Endodermal cell (in vitro differentiated cells): Measurements from ENCODE around the gene SPAM1. TPM values are rescaled to one million over a fixed set of nuclear protein-coding genes. Genes with fewer than 3 reads are reported as not detected.
"Not testable (repeated sequence)": the region's sequence is repeated elsewhere in the genome, so short reads cannot be mapped to it uniquely, and the experiment has no call there.

ENCODE experiments used
- DNase-seq: peaks from one replicate; pipeline ENCODE4 v3.0.0-alpha.2; 2017
- H3K27ac ChIP-seq: 2 replicates; pipeline ENCODE4 v1.5.1; 2013; ENCODE audit warnings: mild to moderate bottlenecking, low read depth, low read length, moderate library complexity
- H3K27me3 ChIP-seq: 2 replicates; pipeline ENCODE4 v1.6.1; 2013; ENCODE audit warnings: mild to moderate bottlenecking, low read length, moderate library complexity; ENCODE audit not compliant: insufficient read depth, control insufficient read depth, poor library complexity, severe bottlenecking
- H3K36me3 ChIP-seq: 2 replicates; pipeline ENCODE4 v1.7.0; 2013; ENCODE audit warnings: mild to moderate bottlenecking, low read length, moderate library complexity; ENCODE audit not compliant: control insufficient read depth, insufficient read depth
- H3K4me1 ChIP-seq: one replicate; pipeline ENCODE4 v1.7.0; 2013; ENCODE audit warnings: low read length; ENCODE audit not compliant: control insufficient read depth, insufficient read depth
- H3K4me3 ChIP-seq: 2 replicates; pipeline ENCODE4 v1.5.1; 2013; ENCODE audit warnings: mild to moderate bottlenecking, low read length, moderate library complexity
- H3K9ac ChIP-seq: 2 replicates; pipeline ENCODE4 v1.6.1; 2013; ENCODE audit warnings: mild to moderate bottlenecking, low read length, moderate library complexity; ENCODE audit not compliant: poor library complexity, severe bottlenecking; ENCODE audit errors: extremely low read depth
- H3K9me3 ChIP-seq: 2 replicates; pipeline ENCODE4 v1.6.1; 2013; ENCODE audit warnings: mild to moderate bottlenecking, low read length, moderate library complexity; ENCODE audit not compliant: control insufficient read depth
- H3K27ac Mint-ChIP-seq: 2 replicates; pipeline ENCODE4 v1.8.0; 2020; ENCODE audit warnings: mixed read lengths
- H3K27me3 Mint-ChIP-seq: 2 replicates; pipeline ENCODE4 v1.8.0; 2021; ENCODE audit warnings: mild to moderate bottlenecking, mixed read lengths; ENCODE audit not compliant: insufficient read depth
- H3K36me3 Mint-ChIP-seq: 2 replicates; pipeline ENCODE4 v1.8.0; 2020; ENCODE audit warnings: low read depth, mixed read lengths
- H3K4me1 Mint-ChIP-seq: 2 replicates; pipeline ENCODE4 v1.8.0; 2020; ENCODE audit warnings: mixed read lengths
- H3K4me3 Mint-ChIP-seq: 2 replicates; pipeline ENCODE4 v1.8.0; 2020; ENCODE audit warnings: mild to moderate bottlenecking, moderate library complexity, mixed read lengths
- H3K9me3 Mint-ChIP-seq: 2 replicates; pipeline ENCODE4 v1.8.0; 2020; ENCODE audit warnings: mild to moderate bottlenecking, mixed read lengths
- CTCF ChIP-seq: fragments of 200-600 bp; sonication (generic); conservative IDR thresholded peaks from 2 replicates; pipeline ENCODE4 v1.5.0; 2021; ENCODE audit warnings: antibody characterized with exemption, mild to moderate bottlenecking
- WGBS, 2 experiments: methylation state at CpG; one replicate each; pipeline versions ENCODE4 v1.1.5 to v1.1.7; 2013; ENCODE audit warnings: missing lambda C conversion rate in 2 of 2, mixed read lengths in 1 of 2; ENCODE audit not compliant: insufficient coverage in 1 of 2, insufficient read length in 1 of 2; 5-methylcytosine and 5-hydroxymethylcytosine counted together
- total RNA-seq, 2 donors: library from RNA; stranded (reverse); fragmentation: NEBNext Ultra II Directional in 1 of 2; extraction: Animal tissue kit (Norgen Biotek cat#: 25700) in 1 of 2; gene quantifications; 2 replicates in 1 of 2; 3 replicates in 1 of 2; pipeline ENCODE4 v1.2.1, GENCODE V29; 2021

SPAM1 gene
- total RNA-seq, 2 donors from 2014 or later = 0.18 to 0.49 TPM

- no peaks in the 10 kb centered on the region for H3K27me3 ChIP-seq
- TF ChIP-seq CTCF = no peak
- no peaks in the 10 kb centered on the region for H3K27me3 Mint-ChIP-seq
- peaks cover 38% of the 10 kb centered on the region for H3K9me3 Mint-ChIP-seq
- H3K4me3 Mint-ChIP-seq = no peak overlapping the region
- 87 to 95% methylated on average over 5 of the region's 5 CpGs for WGBS, 2 experiments
- DNase-seq = no peak
- peaks cover 2% of the 10 kb centered on the region for H3K36me3 Mint-ChIP-seq
- peaks cover 15% of the 10 kb centered on the region for H3K4me1 Mint-ChIP-seq
- no peak overlapping the region for H3K4me3 ChIP-seq
- no peaks in the 10 kb centered on the region for H3K4me1 ChIP-seq
- no peak overlapping the region for H3K9ac ChIP-seq
- no peaks in the 10 kb centered on the region for H3K36me3 ChIP-seq
- no peak overlapping the region for H3K27ac Mint-ChIP-seq
- H3K27ac ChIP-seq = no peak overlapping the region
- H3K9me3 ChIP-seq = peaks cover 12% of the 10 kb centered on the region
These were observed 73.9 kb downstream of the SPAM1 start for GRCh38 chr7:123998921-123999320.

- H3K4me3 Mint-ChIP-seq = no peak overlapping the region
- no peaks in the 10 kb centered on the region for H3K36me3 ChIP-seq
- H3K9ac ChIP-seq = no peak overlapping the region
- peaks cover 38% of the 10 kb centered on the region for H3K9me3 Mint-ChIP-seq
- no peak overlapping the region for H3K4me3 ChIP-seq
- H3K4me1 ChIP-seq = no peaks in the 10 kb centered on the region
- H3K36me3 Mint-ChIP-seq = peaks cover 2% of the 10 kb centered on the region
- H3K27me3 Mint-ChIP-seq = no peaks in the 10 kb centered on the region
- TF ChIP-seq CTCF = no peak
- H3K27ac Mint-ChIP-seq = no peak overlapping the region
- H3K27me3 ChIP-seq = no peaks in the 10 kb centered on the region
- peaks cover 9% of the 10 kb centered on the region for H3K4me1 Mint-ChIP-seq
- no peak for DNase-seq
- WGBS, 2 experiments = 87 to 97% methylated on average over 2 to 3 of the region's 3 CpGs
- H3K9me3 ChIP-seq = peaks cover 12% of the 10 kb centered on the region
- H3K27ac ChIP-seq = no peak overlapping the region
These were observed 74.7 kb downstream of the SPAM1 start for GRCh38 chr7:123999703-124000102.

- peaks cover 16% of the 10 kb centered on the region for H3K4me1 ChIP-seq
- H3K9me3 Mint-ChIP-seq = peaks cover 11% of the 10 kb centered on the region
- not testable (repeated sequence) for H3K4me3 ChIP-seq, H3K27ac ChIP-seq, H3K36me3 Mint-ChIP-seq, H3K27me3 ChIP-seq, H3K27me3 Mint-ChIP-seq, H3K9me3 ChIP-seq, H3K36me3 ChIP-seq, H3K4me3 Mint-ChIP-seq, H3K9ac ChIP-seq
- peak; percentile 82 for DNase-seq
- H3K27ac Mint-ChIP-seq = peak overlapping the region; percentile 35
- H3K4me1 Mint-ChIP-seq = peaks cover 43% of the 10 kb centered on the region
- 75 to 85% methylated on average over 5 to 6 of the region's 6 CpGs for WGBS, 2 experiments
These were observed 83.3 kb downstream of the SPAM1 start for GRCh38 chr7:124008296-124008695.

- H3K27me3 Mint-ChIP-seq = no peaks in the 10 kb centered on the region
- Histone ChIP-seq H3K9me3 (peaks cover 14% of the 10 kb centered on the region), H3K27ac (no peak overlapping the region), H3K36me3 (no peaks in the 10 kb centered on the region), H3K9ac (no peak overlapping the region), H3K27me3 (no peaks in the 10 kb centered on the region), H3K4me1 (peaks cover 16% of the 10 kb centered on the region), H3K4me3 (no peak overlapping the region)
- no peak overlapping the region for H3K4me3 Mint-ChIP-seq
- peaks cover 15% of the 10 kb centered on the region for H3K9me3 Mint-ChIP-seq
- 96 to 100% methylated on average over 1 to 2 of the region's 2 CpGs for WGBS, 2 experiments
- no peak for TF ChIP-seq CTCF
- DNase-seq = peak; percentile 50
- no peak overlapping the region for H3K27ac Mint-ChIP-seq
- peaks cover 44% of the 10 kb centered on the region for H3K4me1 Mint-ChIP-seq
- peaks cover 5% of the 10 kb centered on the region for H3K36me3 Mint-ChIP-seq
These were observed 84.3 kb downstream of the SPAM1 start for GRCh38 chr7:124009321-124009720.
